OCI-LY7 (cell line): ENCODE measurements around the gene LPIN1.

Source experiments
- CTCF ChIP-seq: fragments of 200-600 bp; sonication (generic); conservative IDR thresholded peaks from 2 replicates; pipeline ENCODE4 v1.5.1; 2014; ENCODE audit warnings: mild to moderate bottlenecking, antibody characterized with exemption, low read length, moderate library complexity, mixed read lengths
- EZH2phosphoT487 ChIP-seq: fragments of 200-600 bp; sonication (generic); IDR thresholded peaks from 2 replicates; pipeline ENCODE4 v1.6.1; 2018; ENCODE audit warnings: low read depth, borderline replicate concordance, mild to moderate bottlenecking, mixed run types, antibody characterized with exemption, low read length, moderate library complexity, mixed read lengths

GRCh38 chr2:11870064-11870463, 123.6 kb downstream of the LPIN1 start:
- TF ChIP-seq CTCF (no peak), EZH2phosphoT487 (no peak)
